Trophoblast cell (in vitro differentiated cells and primary cell): Measurements from ENCODE around the gene TPD52L2.

Experiments
- DNase-seq, 2 donors: peaks; one replicate each; pipeline ENCODE4 v3.0.0-alpha.2; 2016
- H2AFZ ChIP-seq: 2 replicates; pipeline ENCODE4 v1.6.1; 2013; ENCODE audit warnings: low read length, moderate library complexity, mild to moderate bottlenecking; ENCODE audit not compliant: insufficient read depth, poor library complexity
- H2AK5ac ChIP-seq: 2 replicates; pipeline ENCODE4 v1.6.1; 2013; ENCODE audit warnings: mild to moderate bottlenecking, low read length
- H2BK120ac ChIP-seq: 2 replicates; pipeline ENCODE4 v1.6.1; 2013; ENCODE audit warnings: low read length, mild to moderate bottlenecking, moderate library complexity; ENCODE audit not compliant: insufficient read depth, poor library complexity
- H2BK12ac ChIP-seq: 2 replicates; pipeline ENCODE4 v1.6.1; 2013; ENCODE audit warnings: mild to moderate bottlenecking, low read length, moderate library complexity
- H2BK5ac ChIP-seq: 2 replicates; pipeline ENCODE4 v1.6.1; 2013; ENCODE audit warnings: low read length, low read depth, moderate library complexity, mild to moderate bottlenecking; ENCODE audit not compliant: poor library complexity
- H3K14ac ChIP-seq: 2 replicates; pipeline ENCODE4 v1.6.1; 2013; ENCODE audit warnings: mild to moderate bottlenecking, low read length
- H3K18ac ChIP-seq: 2 replicates; pipeline ENCODE4 v1.6.1; 2013; ENCODE audit warnings: mild to moderate bottlenecking, low read length
- H3K23ac ChIP-seq: 2 replicates; pipeline ENCODE4 v1.6.1; 2013; ENCODE audit warnings: low read length
- H3K27ac ChIP-seq: 2 replicates; pipeline ENCODE4 v1.5.1; 2013; ENCODE audit warnings: low read depth, mild to moderate bottlenecking, inconsistent platforms, low read length, moderate library complexity
- H3K27me3 ChIP-seq: 2 replicates; pipeline ENCODE4 v1.6.1; 2013; ENCODE audit warnings: inconsistent platforms, mild to moderate bottlenecking, low read length, moderate library complexity; ENCODE audit not compliant: insufficient read depth
- H3K36me3 ChIP-seq, 2 experiments: 1 replicate in 1 of 2; 2 replicates in 1 of 2; pipeline ENCODE4 v1.6.1; 2013; ENCODE audit warnings: low read length in 2 of 2, mild to moderate bottlenecking in 2 of 2, moderate library complexity in 1 of 2; ENCODE audit not compliant: insufficient read depth in 2 of 2, control insufficient read depth in 1 of 2
- H3K4ac ChIP-seq: 2 replicates; pipeline ENCODE4 v1.6.1; 2013; ENCODE audit warnings: low read depth, mild to moderate bottlenecking, low read length, moderate library complexity
- H3K4me1 ChIP-seq, 2 experiments: 1 replicate in 1 of 2; 2 replicates in 1 of 2; pipeline ENCODE4 v1.6.1; 2013; ENCODE audit warnings: low read length in 2 of 2, mild to moderate bottlenecking in 2 of 2, moderate library complexity in 1 of 2; ENCODE audit not compliant: insufficient read depth in 2 of 2, control insufficient read depth in 1 of 2
- H3K4me2 ChIP-seq: 2 replicates; pipeline ENCODE4 v1.6.1; 2013; ENCODE audit warnings: inconsistent platforms, mild to moderate bottlenecking, low read length, moderate library complexity
- H3K4me3 ChIP-seq: 2 replicates; pipeline ENCODE4 v1.5.1; 2013; ENCODE audit warnings: mild to moderate bottlenecking, low read depth, low read length, inconsistent platforms
- H3K79me1 ChIP-seq: one replicate; pipeline ENCODE4 v1.6.1; 2013; ENCODE audit warnings: low read length
- H3K79me2 ChIP-seq: 2 replicates; pipeline ENCODE4 v1.6.1; 2013; ENCODE audit warnings: low read length, mild to moderate bottlenecking; ENCODE audit not compliant: control insufficient read depth, insufficient read depth, poor library complexity
- H3K9ac ChIP-seq: 2 replicates; pipeline ENCODE4 v1.6.1; 2013; ENCODE audit warnings: mild to moderate bottlenecking, low read length
- H3K9me3 ChIP-seq: 2 replicates; pipeline ENCODE4 v1.6.1; 2013; ENCODE audit warnings: low read depth, mild to moderate bottlenecking, control low read depth, inconsistent platforms, low read length; ENCODE audit not compliant: insufficient read depth
- H4K12ac ChIP-seq: 2 replicates; pipeline ENCODE4 v1.6.1; 2013; ENCODE audit warnings: low read depth, mild to moderate bottlenecking, low read length, moderate library complexity
- H4K8ac ChIP-seq: 2 replicates; pipeline ENCODE4 v1.6.1; 2013; ENCODE audit warnings: low read depth, mild to moderate bottlenecking, low read length, moderate library complexity
- H4K91ac ChIP-seq: one replicate; pipeline ENCODE4 v1.6.1; 2013; ENCODE audit warnings: low read depth, mild to moderate bottlenecking, low read length, moderate library complexity
- WGBS: extraction: QIAGEN DNeasy Blood & Tissue Kit; methylation state at CpG from one replicate; pipeline ENCODE4 v1.1.7; 2013; ENCODE audit warnings: missing lambda C conversion rate; ENCODE audit not compliant: insufficient read length, insufficient coverage; ENCODE audit errors: extremely low coverage; 5-methylcytosine and 5-hydroxymethylcytosine counted together

TPD52L2 gene

DNA sequence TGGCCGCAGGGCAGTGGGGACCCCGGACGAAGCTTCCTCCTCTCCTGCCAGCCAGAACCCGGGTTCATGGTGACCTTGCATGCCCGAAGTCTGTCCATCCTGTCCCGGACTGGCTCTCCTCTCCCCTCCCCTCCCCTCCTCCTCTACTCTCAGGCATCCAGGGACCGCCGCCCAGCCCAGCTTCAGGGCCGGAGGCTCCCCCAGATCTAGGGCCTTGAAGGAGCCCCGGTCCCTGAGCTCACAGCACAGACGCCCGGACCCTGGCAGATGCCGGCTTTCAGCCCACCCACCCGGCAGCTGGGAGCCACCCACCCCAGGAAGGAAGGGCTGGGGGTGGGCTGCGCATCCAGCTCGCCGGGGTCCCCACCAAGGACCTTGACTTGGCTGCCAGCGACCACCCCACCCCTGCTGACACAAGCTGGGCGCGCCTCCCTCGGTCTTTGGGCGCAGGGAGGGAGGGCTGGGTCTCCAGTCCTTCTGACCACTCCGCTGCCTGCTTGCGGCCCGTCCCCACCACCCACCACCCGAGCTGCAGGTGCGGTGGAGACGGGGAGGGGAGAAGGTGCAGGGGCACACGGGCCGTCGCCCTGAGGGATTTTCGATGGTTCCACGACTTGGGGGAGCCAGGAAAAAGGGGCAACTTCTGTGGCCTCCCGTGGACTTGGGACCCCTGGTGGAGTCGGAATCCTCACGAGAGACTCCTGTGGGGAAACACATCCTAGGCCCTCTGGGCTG lies 9.5 kb upstream of the TPD52L2 start:
- no peak overlapping the region for H4K12ac ChIP-seq
- H2BK5ac ChIP-seq, result no peak overlapping the region
- H4K8ac ChIP-seq, result peak overlapping the region; percentile 26
- no peak overlapping the region for H3K4ac ChIP-seq
- H3K23ac ChIP-seq, result no peak overlapping the region
- peak overlapping the region; percentile 30 for H2BK120ac ChIP-seq
- H2AFZ ChIP-seq, result no peak overlapping the region
- no peaks in the 10 kb centered on the region for H3K79me2 ChIP-seq
- H2AK5ac ChIP-seq, result no peak overlapping the region
- H2BK12ac ChIP-seq, result peak overlapping the region; percentile 51
- H3K18ac ChIP-seq, result peak overlapping the region; percentile 73
- WGBS, result no CpG with 5 or more reads among the region's 36 CpGs
- H3K79me1 ChIP-seq, result peaks cover 21% of the 10 kb centered on the region
- peak overlapping the region; percentile 53 for H4K91ac ChIP-seq
- DNase-seq, result no peak
- peak overlapping the region; percentile 51 for H3K4me3 ChIP-seq
- H3K4me2 ChIP-seq, result peak overlapping the region; percentile 49
- H3K9me3 ChIP-seq, result peaks cover 3% of the 10 kb centered on the region
- no peak overlapping the region for H3K9ac ChIP-seq
- H3K27me3 ChIP-seq, result no peaks in the 10 kb centered on the region
- H3K14ac ChIP-seq, result peak overlapping the region; percentile 70
- no peak overlapping the region for H3K27ac ChIP-seq
- no peaks in the 10 kb centered on the region for H3K36me3 ChIP-seq
- H3K4me1 ChIP-seq, result peaks cover 36 to 50% of the 10 kb centered on the region in 2 experiments

DNA sequence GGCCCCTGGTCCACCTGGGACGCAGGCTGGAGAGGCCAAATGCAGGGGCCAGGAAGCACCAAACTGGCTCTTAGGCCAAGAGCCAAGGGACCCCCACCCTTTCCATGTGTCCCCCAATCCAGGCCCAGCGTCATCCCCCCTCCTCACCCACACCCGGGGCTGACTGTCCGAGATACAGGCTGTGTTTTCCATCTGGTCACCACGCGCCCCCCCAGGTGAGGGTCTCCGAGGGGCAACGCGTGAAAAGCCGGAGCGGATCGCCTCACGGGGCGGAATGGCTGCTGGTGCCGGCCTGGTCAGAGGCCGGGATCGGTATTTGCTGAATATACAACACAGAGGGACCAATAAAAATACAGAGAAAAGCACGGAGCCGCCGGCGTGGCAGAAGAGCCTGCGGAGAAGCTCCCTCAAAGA lies 9.0 kb upstream of the TPD52L2 start:
- Histone ChIP-seq H4K91ac (no peak overlapping the region), H3K79me2 (no peaks in the 10 kb centered on the region), H3K4me3 (no peak overlapping the region), H2AFZ (no peak overlapping the region), H4K8ac (no peak overlapping the region), H3K18ac (no peak overlapping the region), H3K4ac (no peak overlapping the region), H2BK5ac (no peak overlapping the region), H3K9ac (no peak overlapping the region), H3K14ac (no peak overlapping the region), H3K23ac (no peak overlapping the region), H3K36me3 (peaks cover under 1% of the 10 kb centered on the region in 2 experiments), H2BK120ac (no peak overlapping the region), H2AK5ac (peak overlapping the region; percentile 77), H4K12ac (no peak overlapping the region), H2BK12ac (peak overlapping the region; percentile 51), H3K4me1 (peaks cover 36 to 50% of the 10 kb centered on the region in 2 experiments), H3K79me1 (peaks cover 21% of the 10 kb centered on the region), H3K27me3 (no peaks in the 10 kb centered on the region), H3K9me3 (peaks cover 3% of the 10 kb centered on the region), H3K27ac (no peak overlapping the region), H3K4me2 (no peak overlapping the region)
- DNase-seq, result no peak
- WGBS, result no CpG with 5 or more reads among the region's 22 CpGs

DNA sequence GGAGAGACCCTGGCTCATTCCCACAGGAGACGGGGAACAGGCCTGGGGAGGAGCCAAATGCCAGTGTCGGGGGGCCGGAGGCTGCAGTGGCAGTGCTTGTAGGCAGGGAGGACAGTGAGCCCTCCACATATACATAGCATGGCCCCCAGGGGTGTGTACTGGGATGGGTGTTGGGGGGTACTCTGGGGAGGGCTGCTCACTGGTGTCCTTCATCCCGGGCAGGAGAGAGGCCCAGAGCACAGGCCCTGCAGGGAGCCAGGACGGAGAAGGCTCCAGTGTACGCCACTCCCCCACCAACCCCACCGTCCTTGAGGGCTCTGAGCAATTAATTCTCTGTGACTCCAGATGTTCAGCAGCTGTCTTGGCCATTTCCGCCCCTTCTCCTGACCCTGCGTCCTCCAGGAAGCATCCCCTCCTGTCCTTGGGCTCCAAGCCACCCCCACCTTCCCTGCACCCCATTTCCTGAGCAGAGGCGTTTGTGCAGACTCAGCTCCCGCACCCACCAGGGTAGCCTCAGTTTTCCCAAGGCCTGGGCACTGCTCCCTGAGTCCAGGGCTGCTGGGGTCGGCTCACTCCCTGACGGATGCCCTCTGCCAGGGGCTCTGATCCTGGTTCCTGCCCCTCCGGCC lies 7.2 kb upstream of the TPD52L2 start:
- Histone ChIP-seq H2AFZ (peak overlapping the region; percentile 18), H4K8ac (peak overlapping the region; percentile 30), H3K79me2 (no peaks in the 10 kb centered on the region), H2BK120ac (peak overlapping the region; percentile 29), H2BK12ac (peak overlapping the region; percentile 23), H3K23ac (no peak overlapping the region), H3K4ac (no peak overlapping the region), H3K9ac (no peak overlapping the region), H3K14ac (peak overlapping the region; percentile 10), H4K12ac (no peak overlapping the region), H3K79me1 (peaks cover 21% of the 10 kb centered on the region), H3K9me3 (peaks cover 3% of the 10 kb centered on the region), H3K18ac (no peak overlapping the region), H3K36me3 (peaks cover 16% of the 10 kb centered on the region in 2 experiments), H2AK5ac (peak overlapping the region; percentile 25), H3K27ac (no peak overlapping the region), H3K27me3 (no peaks in the 10 kb centered on the region), H3K4me3 (no peak overlapping the region), H3K4me2 (no peak overlapping the region), H4K91ac (peak overlapping the region; percentile 73), H2BK5ac (peak overlapping the region; percentile 10), H3K4me1 (peaks cover 36 to 50% of the 10 kb centered on the region in 2 experiments)
- WGBS, result no CpG with 5 or more reads among the region's 14 CpGs
- DNase-seq, result no peak

DNA sequence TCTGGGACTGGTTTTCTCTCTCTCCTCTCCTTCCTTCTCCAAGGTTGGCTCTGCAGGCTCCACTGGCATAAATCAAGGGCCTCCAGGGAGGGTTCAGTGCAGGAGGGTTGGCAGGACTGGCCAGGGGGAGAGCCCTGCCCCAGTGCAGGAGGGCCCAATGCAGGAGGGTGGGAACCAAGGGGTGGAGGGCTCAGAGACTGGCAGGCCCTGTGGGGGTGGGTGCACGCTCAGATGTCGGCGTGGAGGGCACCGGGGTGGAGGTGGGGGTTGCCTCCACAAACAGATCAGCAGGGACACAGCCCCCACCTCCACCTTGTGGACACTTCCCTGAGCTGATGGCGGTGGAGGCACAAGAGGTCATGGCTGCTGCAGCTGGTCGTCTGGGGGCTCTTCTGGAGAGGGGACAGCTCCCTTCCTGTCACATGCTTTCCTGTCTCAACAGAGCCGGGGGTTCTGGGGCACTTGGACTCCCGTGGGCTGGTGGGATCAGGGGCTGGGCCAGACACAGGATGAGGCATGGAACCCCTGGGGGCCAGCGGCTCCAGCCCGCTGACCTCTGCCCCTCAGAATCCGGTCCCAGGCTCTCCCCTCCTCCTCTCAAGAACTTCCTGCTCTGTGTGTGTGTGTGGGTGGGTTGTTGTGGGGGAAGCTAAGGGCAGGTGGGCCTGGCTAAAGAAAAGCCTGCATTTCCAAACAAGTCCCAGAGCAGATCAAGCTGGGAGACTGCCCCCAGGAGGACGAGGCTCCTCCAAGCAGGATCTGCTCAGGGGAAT lies 6.5 kb upstream of the TPD52L2 start:
- Histone ChIP-seq H2BK120ac (peak overlapping the region; percentile 29), H2BK5ac (peak overlapping the region; percentile 10), H3K4me1 (peaks cover 38 to 53% of the 10 kb centered on the region in 2 experiments), H4K12ac (no peak overlapping the region), H3K23ac (no peak overlapping the region), H2BK12ac (peak overlapping the region; percentile 19), H3K9ac (no peak overlapping the region), H2AFZ (peak overlapping the region; percentile 18), H4K8ac (peak overlapping the region; percentile 43), H3K14ac (peak overlapping the region; percentile 10), H3K4me3 (no peak overlapping the region), H3K27me3 (no peaks in the 10 kb centered on the region), H4K91ac (peak overlapping the region; percentile 73), H3K36me3 (peaks cover 16% of the 10 kb centered on the region in 2 experiments), H3K79me1 (peaks cover 21% of the 10 kb centered on the region), H3K4ac (no peak overlapping the region), H3K4me2 (peak overlapping the region; percentile 41), H3K18ac (peak overlapping the region; percentile 3), H2AK5ac (peak overlapping the region; percentile 25), H3K27ac (peak overlapping the region; percentile 14), H3K79me2 (no peaks in the 10 kb centered on the region), H3K9me3 (peaks cover 2% of the 10 kb centered on the region)
- DNase-seq, result no peak
- no CpG with 5 or more reads among the region's 12 CpGs for WGBS
